HG03442 (cell line): ENCODE data around the gene KATNAL1.
"Not testable (repeated sequence)": the region's sequence is repeated elsewhere in the genome, so short reads cannot be mapped to it uniquely, and the experiment has no call there.

Experiments used
- ATAC-seq: cut with Tn5 transposase; IDR thresholded peaks from one replicate; pipeline ENCODE4 v1.9.1; 2021; ENCODE audit warnings: mild to moderate bottlenecking, moderate library complexity; ENCODE audit not compliant: unreplicated experiment

The KATNAL1 gene

DNA sequence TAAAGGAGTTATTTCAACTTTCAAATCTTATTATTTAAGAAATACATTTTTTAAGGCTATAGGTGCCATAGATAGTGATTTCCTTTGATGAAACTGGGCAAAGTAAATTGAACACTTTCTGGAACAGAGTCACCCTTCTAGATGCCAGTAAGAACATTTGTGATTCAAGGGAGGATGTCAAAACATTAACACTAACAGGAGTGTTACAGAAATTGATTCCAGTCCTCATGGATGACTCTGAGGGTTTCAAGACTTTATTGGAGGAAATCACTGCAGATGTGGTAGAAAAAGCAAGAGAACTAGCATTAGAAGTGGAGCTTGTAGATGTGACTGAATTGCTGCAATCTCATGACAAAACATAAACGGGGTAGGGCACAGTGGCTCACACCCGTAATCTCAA, 12.2 kb downstream of the KATNAL1 start:
- no peak for ATAC-seq

DNA sequence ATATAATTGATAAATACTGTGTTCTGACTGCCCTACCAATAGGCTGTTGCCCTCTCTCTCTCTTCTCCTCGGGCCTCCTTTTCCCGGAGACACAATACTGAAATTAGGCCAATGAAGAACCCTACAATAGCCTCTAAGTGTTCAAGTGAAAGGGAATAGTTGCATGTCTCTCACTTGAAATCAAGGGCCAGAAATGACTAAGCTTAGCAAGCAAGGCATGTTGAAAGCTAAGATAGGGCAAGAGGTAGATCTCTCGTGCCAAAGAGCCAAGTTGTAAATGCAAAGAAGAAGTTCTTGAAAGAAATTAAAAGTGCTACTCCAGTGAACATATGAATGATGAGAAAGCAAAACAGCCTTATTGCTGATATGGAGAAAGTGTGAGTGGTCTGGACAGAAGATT, 13.3 kb downstream of the KATNAL1 start:
- no peak for ATAC-seq

DNA sequence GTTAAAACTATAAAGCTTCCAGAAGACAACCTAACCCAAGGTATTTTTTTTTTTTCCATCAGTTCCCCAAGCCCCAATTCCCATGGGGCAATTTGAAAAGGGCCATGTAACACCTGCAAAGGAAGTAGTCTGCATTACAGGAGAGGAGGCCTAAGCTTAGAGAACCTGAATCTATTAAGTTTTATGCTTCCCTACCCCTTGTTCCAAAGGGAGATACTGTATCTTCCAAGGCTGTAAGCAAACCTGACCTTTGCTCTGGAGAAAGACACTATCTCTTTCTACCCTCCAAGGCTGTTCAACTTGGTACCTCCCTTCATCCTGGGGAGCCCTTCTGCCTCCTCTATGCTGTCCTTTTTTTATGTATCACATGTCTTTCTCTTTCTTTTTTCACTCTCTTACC, 15.0 kb downstream of the KATNAL1 start:
- no peak for ATAC-seq

DNA sequence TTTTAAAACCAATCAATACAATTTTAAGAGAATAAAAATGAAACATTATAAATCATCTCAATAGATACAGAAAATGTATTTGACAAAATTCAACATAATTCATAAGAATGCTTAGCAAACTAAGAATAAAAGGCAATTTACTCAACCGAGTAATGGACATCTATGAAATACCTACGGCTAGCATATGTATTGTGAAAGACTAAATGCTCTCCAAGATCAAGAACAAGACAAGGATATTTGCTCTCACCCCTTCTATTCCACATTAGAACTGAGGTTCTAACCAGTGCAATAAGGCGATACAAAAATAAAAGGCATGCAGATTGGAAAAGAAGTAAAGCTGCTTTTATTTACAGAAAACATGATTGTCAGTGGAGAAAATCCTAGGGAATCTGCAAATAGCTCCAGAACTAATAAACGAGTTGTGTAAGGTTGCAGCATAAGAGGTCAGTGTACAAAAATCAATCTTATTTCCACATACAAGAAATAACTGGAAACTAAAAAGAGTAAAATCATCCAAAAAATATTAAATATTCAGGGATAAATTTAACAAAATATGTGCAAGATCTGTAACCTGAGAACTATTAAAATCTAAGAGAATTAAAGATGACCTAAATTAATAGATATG, 16.4 kb downstream of the KATNAL1 start:
- no peak for ATAC-seq

DNA sequence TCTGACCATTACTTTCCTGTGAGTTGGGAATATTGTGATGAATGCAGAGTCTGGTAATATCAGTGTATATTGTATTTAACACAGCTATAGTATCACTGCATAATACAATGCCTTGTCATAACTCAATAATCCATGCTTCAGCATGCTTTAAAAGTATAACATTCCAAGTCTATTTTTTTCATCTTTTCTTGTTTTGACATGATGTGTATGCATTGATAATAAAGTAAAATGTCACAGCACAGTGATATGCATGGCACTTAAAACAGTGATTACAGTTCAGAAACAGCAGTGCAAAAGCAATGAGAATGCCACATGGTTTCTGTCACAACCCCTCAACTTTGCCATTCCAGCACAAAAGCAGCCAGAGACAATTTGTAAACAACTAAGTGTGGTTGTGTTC, 17.8 kb downstream of the KATNAL1 start:
- no peak for ATAC-seq

DNA sequence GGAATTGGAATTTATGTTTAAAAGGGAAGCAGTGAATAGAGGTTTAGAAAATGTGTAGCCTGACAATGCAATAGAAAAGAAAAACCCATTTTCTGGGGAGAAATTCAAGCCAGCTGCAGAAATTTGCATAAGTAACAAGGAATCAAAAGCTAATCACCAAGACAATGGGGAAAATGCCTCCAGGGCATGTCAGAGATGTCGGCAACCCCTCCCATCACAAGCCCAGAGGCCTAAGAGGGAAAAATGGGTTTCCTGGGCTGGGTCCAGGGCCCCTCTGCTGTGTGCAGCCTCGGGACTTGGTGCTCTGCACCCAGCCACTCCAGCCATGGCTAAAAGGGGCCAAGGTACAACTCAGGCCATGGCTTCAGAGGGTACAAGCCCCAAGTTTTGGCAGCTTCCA, 21.3 kb downstream of the KATNAL1 start:
- not testable (repeated sequence) for ATAC-seq

DNA sequence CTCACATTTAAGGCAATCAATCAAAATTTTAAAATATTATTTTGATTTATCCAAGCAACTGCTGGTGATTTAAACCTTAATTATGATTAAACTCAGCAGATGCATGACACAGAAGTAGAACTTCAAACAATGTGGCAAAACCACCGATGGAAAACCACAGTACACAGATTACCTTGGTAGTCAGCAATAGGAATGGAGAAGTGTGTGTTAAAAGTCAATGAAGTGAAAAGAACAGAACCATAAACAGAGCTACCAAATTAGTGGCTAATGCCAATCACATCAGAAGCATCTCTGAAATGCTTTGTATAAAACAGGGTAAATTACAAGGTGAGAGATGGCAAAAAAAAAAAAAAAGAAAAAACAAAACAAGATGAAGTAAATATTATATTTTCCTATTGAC, 31.2 kb downstream of the KATNAL1 start:
- ATAC-seq: no peak

DNA sequence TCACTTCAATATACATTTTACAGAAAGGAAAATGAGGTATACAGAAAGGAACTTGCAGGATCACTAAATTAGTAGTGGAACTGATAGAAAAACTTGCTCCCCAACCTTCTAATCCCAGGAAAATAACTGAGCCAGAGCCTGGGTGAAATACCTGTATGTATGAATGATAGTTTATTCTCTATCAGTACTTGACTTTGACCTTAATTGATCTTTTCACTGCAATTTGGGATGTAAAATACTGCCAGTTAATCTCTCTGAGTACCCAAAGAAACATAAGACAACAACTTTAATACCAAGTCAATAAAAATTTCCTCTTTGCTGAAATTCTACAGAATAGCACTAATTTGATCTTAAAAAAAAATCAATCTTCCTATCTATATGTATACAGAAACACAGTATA, 33.3 kb downstream of the KATNAL1 start:
- ATAC-seq: no peak

DNA sequence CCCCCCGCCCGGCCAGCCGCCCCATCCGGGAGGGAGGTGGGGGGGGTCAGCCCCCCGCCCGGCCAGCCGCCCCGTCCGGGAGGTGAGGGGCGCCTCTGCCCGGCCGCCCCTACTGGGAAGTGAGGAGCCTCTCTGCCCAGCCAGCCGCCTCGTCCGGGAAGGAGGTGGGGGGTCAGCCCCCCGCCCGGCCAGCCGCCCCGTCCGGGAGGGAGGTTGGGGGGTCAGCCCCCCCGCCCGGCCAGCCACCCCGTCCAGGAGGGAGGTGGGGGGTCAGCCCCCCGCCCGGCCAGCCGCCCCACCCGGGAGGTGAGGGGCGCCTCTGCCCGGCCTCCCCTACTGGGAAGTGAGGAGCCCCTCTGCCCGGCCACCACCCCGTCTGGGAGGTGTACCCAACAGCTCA, 37.3 kb downstream of the KATNAL1 start:
- not testable (repeated sequence) for ATAC-seq

DNA sequence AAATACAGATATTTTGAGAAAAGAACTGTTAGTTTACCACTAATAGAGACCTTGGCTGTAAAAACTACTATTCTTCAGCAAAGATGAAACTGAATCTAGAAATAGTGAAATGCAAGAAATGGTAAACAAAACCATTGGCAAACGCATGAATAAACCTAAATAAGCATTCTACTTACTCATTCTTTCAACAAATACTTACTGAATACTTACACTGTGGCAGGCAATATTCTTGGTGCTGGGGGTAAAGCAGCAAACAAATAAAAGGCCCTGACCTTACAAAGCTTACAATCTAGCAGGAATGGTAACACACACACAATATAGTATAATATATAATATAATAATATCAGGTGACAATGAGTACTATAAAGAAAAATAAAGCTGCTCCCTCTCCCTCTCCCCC, 38.7 kb downstream of the KATNAL1 start:
- no peak for ATAC-seq

DNA sequence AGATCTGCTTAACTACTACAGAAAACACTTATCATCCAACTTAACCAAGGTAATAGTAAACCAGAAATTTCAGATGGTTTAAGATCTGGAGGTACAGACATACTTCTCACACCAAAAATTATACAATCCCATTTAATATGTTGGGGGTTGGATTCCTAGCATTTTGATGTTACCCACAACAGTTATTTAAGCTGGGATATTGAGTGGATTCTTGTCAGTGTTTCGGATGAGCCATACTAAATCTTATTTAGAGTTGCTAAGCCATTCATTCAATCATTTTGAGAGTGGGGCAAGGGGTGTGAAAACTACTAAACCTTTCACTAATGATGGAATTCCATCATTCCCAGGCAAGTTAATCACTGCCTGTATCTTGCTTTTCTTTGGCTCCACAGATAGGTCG, 40.6 kb downstream of the KATNAL1 start:
- no peak for ATAC-seq

DNA sequence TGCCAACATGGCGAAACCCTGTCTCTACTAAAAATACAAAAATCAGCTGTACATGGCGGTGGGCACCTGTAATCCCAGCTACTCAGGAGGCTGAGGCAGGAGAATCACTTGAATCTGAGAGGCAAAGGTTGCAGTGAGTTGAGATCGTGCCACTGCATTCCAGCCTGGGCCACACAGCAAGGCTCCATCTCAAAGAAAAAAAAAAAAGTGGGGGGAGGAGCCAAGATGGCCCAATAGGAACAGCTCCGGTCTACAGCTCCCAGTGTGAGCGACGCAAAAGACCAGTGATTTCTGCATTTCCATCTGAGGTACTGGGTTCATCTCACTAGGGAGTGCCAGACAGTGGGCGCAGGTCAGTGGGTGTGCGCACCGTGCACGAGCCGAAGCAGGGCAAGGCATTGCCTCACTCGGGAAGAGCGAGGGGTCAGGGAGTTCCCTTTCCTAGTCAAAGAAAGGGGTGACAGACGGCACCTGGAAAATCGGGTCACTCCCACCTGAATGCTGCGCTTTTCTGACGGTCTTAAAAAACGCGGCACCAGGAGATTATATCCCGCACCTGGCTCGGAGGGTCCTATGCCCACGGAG, 48.1 kb downstream of the KATNAL1 start:
- ATAC-seq: not testable (repeated sequence)

DNA sequence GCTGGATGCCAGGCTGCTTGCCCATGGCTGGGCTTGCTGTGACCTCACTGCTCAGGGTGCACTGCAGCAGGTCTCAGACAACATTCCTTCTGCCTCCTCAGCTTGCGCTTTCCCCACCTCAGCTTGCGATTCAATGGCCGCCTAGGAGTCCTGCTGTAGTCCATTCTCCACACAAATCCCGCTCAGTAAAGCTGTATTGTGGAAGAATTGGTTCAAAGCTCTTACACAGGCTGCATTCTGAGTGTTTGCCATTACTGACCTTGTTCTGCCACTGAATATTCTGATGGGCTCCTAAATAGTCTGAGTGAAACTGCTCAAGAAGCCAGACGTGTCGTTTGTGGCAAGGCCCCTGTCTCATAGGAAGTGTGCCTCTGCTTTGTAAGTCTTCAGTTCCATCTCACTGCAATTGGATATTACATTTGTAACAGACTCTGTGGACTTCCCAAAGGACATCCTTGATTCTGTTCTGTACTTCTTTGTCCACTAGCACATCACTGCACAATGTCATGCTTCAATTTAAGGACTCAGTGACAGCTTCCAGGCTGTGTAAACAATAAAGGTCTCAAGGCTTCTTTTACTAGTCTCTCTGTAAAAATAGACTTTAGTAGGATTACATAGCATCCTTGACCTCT, 49.8 kb downstream of the KATNAL1 start:
- no peak for ATAC-seq

DNA sequence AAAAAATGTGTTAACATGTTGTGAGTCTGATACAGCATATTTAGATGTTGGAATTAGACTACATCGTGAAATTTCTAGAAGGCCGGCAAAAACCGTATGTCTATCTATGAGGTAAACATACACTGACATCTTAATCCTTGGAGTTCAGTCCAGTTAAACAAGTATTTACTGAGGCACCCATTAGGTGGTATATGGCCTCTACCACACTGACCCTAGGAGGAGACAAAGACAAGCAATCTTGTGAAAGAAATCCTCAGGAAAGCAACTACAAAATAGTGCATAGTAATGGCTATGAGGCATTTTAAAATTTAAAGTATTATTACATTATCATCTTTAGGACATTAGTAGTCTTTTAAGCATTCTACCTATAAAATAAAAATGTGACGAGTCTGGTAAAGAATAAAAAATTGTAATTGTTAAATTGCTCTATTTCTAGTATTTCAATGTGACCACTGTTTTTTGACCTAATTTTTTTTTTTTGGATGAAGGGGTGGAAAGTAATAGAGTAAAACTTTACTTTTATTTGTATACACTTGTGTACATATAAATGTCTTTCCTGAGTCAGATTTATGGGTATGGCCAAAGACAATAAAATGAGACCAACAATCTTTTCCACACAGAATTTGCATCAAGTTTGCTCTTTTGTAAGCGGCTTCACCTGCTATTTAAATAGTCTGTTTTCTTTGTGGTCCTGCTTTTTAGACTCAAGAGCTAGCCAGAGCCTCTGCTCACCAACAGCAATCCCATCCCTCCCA, 50.5 kb downstream of the KATNAL1 start:
- ATAC-seq: no peak

DNA sequence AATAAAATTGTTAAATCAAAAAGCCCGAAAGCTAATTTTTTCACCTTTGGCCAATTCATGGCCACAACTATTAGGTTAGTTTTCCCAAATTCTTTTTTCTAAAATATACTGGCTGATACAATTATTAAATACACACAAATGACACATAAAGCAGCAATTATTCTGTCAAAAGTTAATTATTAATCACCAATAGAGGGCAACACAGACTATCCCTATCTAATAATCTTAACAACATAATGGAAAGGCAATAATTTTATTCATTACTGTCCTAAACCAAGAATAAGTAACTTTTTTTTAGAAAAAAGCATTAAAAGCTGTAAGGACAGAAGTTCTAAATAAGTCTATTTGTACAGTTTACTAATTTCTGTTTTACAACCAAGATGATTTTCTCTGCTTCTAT, 51.7 kb downstream of the KATNAL1 start:
- no peak for ATAC-seq

DNA sequence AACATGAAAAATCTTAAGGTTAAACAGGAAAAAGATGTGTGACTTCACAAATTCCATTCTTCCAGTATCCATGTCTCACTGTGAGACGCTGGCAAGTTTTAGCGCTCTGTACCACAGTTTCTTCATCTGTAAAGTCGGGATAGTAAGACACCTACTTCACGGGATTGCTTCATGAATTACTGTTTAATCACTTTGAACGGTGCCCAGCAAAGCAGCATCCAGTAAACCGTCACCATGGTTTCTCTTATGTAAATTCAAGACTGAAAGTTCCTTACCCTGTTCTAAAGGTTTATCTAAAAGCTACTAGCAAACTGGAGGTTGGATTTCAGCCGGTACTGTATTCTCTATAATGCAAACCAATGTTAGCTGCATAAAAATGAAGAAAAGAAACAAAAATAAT, 53.5 kb downstream of the KATNAL1 start:
- no peak for ATAC-seq

DNA sequence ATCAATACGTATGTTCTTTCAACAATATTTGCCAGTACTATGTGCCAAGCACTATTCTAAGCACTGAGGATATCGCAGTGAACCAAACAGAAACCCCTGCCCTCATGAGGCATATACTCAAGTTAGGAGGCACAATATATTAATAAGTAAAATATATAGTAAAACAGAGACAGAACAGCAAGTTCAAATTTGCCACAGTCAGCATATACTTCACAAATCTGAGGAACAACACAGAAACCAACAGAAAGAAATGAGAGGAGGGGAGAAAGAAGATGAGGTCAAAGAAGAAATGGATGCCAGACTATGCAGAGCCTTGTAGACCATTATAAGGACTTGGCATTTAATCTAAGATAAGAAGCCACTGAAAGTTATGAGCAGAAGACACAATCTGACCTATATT, 59.9 kb downstream of the KATNAL1 start:
- no peak for ATAC-seq

DNA sequence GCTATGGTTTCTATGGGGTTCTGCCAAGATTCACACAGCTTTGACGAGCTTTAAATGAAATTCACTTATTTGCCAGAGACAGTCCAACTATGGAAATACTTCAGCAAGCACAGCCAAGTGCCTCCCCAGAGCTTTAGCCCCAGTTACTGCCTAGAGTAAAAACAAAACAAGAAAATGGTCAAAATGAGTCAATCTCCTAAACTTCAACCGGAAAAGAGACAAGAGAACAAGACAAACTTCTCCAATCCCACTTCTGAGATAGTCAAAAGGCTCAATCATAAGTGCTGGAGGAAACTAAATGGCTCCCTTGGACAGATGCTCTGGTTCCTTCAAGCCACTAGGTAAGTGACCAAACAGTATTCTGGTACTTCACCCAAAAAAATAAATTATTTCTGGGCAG, 65.8 kb downstream of the KATNAL1 start:
- ATAC-seq: peak; percentile 58

DNA sequence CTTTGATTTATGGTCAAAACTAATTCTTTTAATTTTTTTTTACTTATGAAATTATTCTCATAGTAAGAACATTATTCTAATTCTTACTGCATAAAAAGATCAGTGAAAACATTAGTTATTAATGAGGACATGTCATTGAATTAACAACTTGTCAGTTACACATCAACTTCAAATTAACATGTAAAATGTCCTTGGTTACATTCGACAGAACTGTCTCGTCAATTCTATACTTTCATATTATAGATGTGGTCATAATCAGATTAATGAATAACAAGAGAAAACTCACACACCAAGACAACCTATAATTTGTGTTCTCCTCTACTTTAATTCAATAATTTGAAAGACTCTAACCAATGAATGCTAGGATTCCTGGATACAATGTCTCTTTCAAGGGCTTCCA, 66.7 kb downstream of the KATNAL1 start:
- no peak for ATAC-seq

DNA sequence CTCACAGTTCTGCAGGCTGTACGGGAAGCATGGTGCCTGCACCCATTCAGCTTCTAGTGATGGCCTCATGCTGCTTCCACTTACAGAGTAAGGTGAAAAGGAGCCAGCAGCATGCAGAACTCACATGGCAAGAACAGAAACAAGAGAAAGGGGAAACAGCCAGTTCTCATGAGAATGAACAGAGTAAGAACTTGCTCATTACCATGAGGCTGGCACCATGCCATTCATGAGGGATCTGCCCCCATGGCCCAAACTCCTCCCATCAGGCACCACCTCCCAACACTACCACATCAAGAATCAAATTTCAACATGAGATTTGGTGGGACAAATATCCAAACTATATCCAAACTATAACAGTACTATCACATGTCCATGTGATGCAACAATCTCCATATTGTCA, 72.1 kb downstream of the KATNAL1 start:
- no peak for ATAC-seq

DNA sequence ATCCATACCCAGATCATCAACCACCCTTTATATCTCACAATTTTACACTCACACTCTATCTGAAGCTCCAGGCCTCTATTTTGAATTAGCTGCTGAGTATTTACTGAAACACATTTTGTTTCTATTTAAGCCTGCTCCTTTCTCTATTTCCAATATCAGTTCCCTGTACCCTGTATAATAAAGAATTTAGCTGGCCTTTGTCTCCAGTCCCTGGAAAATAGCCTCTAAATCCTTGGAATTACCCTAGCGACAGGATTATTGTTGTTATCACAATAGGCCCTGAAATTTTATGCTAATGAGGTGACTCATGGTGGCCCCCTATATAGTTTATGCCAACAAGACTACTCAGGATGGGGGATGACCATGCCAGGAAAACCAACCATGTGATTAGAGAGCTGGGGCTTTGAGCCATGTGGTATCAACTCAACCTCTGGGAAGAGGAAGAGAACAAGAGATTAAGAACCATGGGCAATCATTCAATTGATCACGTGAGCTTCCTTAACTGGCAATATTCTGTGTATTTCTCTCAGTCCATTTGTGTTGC, 72.7 kb downstream of the KATNAL1 start:
- ATAC-seq: no peak

DNA sequence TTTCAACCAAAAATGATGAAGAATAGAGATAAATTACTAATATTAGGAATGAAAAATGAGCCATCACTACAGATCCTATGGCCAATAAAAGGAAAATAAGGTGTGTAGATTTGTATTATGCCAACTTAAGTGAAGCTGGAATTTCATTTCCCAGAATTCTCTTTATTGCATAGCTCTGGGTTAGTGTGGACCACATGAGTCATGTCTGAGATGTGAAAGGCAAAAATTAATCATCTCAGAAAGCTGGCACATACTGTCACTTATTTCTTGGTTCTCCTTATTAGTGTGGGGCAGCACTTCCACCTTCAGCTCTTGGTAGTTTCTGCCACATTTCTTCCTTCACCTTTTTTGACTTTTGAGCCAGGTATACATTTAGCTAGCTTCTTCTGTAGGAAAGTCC, 82.6 kb downstream of the KATNAL1 start:
- no peak for ATAC-seq
